Iris pigment epithelial cell (primary cell): Measurements from ENCODE around the gene DOK7.
A peak's percentile ranks its signal among the peaks of the same experiment; 100 is the strongest.

Source experiments
- DNase-seq: peaks from one replicate; pipeline ENCODE4 v3.0.0-alpha.2; 2011; ENCODE audit warnings: low read depth

The DOK7 gene

DNA sequence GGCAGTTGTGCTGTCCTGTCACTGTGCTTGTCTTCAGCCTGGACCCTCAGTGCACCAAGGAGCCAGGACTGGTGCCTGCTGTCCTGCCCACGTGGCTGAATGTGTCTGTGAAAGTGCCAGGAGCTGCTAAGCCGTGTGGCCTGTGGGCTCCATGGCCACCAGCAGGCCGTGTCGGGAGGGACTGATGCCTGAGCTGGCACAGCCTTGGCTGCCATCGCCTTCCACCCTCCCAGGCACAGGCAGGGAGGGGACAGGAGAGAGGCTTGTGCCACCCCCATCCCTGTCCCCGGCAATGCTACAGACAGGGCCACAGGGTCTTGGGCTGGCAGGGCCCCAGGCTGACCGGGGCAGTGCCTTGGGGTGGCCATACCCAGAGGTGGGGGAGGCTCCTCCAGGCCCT, 24.8 kb downstream of the DOK7 start:
- no peak for DNase-seq

DNA sequence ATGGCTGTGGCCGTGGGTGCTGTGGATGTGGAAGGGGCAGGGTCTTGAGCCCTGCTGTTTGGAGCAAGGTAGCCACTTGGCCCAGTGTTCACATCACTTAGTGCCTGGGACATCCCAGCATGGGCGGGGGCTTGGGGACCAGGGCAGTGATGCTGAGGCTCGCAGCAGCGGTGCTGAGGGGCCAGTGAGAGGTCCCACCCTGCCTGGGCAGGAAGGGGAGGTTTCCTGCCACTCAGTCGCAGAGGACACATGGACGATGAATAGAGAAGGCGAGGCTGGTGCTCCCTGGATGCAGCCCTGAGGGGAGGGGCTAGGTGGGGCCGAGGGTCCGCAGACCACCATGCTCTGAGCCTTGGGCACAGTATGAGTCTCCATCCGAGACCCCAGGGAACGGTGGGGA, 25.7 kb downstream of the DOK7 start:
- no peak for DNase-seq

DNA sequence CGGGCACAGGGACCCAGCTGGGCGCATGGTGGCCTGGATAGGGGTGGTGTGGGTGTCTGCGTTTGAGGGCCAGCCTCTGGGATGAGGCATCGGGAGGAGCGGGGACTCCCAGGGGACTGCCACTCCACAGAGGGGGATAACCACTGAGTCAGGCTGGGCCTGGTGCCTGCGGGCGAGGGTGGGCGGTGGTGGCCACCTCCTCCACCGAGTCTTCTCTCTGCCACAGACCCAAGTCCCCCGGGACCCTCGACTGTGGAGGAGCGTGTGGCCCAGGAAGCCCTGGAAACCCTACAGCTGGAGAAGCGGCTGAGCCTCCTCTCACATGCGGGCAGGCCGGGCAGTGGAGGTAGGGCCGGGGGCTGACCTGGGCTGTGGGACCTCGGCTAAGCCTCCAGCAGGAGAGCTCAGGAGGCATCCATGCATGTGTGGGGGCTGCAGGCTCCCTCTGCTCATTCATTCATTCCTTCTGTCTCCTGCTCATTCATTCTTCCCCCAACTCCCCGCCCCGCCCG, 26.4 kb downstream of the DOK7 start:
- no peak for DNase-seq

DNA sequence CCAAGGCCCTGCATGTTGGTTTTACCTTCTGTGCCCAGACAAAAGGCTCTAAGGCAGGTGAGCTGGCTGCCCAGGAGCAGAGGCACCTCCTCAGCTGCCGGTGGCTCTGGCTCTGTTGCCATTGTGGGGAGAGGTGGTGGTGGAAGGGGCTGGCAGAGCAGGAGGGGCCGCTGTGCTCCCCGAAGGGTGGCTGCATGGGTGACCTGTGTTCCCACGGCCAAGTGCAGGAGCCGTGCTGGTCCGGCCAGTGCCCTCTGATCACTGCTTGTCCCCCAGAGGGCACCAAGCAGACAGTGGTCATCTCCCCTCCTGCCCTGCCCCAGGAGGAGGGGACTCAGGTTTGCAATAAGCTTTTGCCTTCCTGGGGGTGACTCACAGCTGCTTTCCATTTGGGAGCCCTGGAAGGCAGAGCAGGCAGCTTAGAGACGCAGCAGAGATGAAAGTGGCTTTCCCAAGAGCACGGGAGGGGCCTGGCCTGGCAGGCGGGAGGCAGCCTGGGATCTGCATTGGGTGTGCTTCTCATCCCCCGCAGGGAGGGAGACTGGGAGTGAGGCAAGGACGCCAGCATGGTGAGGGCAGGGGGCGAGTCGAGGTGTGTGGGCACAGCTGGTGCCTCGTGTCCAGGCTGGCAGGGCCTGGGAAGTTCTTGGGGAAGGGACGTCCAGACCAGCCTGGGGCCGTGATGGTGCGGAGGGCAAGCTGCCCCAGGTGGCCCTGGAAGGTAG, 28.7 kb downstream of the DOK7 start:
- DNase-seq: peak; percentile 18

DNA sequence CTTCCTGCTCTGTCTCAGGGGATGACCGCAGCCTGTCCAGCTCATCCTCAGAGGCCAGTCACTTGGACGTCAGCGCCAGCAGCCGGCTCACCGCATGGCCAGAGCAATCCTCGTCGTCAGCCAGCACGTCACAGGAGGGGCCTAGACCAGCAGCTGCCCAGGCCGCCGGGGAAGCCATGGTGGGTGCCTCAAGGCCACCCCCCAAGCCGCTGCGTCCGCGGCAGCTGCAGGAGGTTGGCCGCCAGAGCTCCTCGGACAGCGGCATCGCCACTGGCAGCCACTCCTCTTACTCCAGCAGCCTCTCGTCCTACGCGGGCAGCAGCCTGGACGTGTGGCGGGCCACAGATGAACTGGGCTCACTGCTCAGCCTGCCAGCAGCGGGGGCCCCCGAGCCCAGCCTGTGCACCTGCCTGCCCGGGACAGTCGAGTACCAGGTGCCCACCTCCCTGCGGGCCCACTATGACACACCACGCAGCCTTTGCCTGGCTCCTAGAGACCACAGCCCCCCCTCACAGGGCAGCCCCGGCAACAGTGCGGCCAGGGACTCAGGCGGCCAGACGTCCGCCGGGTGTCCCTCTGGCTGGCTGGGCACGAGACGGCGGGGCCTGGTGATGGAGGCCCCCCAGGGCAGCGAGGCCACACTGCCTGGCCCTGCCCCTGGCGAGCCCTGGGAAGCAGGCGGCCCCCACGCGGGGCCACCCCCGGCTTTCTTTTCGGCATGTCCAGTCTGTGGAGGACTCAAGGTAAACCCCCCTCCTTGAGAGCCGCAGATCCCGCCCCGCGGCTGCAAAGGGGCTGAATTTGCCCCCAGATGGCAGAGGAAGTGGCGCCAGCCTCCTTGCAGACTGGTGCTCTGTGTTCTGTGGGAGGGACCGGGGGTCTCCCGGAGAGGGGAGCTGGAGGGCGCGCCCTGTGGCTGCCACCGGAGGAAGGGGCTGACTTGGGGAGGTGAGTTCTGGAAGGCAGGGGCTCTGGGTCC, 29.9 kb downstream of the DOK7 start:
- no peak for DNase-seq

DNA sequence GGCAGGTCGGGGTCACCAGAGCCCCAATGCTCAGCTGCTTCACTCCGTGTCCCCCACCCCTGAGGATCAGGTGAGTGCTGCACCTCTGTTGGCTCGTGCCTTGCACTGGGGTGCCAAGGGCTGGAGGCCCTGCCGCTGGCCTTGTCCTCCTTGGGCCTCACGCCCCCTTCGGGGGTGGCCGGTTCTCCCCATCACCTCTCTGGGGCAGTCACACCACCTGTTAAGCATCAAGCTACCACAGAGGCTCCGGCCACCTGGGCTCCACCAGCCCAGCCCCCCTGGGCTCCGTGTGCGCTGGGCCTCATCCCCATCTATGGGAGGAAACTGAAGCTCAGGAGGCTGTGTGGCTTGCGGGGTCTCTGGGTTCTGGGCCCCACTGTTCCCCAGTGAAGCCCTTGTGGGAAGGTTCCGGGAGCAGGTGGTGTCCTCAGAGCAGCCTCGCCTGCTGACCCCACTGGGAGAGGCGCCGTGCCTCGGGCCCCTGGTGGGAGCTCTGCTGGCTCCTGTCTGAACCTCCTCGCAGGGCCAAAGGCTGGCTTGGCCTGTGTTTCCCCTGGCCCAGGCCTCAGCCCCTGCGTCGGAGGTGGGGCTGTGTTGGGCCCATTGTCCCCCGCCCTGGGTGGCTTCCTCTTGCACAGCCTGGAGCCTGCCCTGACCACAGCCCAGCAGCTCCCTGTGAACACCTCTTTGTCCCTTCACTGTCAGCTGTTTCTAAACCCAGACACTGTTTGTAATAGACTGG, 30.8 kb downstream of the DOK7 start:
- no peak for DNase-seq

DNA sequence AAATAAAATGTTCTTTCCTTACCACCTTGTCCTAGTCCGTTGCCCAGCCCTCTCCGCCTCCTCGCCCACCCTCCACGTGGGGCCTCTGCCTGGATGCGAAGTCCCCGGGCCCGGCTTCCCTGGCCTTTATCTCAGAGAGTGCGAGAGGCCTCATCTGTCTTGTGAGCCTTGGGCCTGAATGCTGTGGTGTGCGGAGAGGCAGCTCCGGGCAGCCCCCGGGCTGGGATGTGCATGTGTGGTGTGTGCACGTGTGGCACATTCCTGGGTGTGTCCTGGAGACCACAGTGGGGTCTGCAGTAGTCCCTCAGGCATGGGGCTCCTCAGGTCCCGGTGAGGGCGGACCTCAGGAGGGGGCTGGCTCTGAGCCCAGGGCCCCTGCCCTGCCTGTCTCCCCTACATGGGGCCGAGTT, 31.4 kb downstream of the DOK7 start:
- no peak for DNase-seq

DNA sequence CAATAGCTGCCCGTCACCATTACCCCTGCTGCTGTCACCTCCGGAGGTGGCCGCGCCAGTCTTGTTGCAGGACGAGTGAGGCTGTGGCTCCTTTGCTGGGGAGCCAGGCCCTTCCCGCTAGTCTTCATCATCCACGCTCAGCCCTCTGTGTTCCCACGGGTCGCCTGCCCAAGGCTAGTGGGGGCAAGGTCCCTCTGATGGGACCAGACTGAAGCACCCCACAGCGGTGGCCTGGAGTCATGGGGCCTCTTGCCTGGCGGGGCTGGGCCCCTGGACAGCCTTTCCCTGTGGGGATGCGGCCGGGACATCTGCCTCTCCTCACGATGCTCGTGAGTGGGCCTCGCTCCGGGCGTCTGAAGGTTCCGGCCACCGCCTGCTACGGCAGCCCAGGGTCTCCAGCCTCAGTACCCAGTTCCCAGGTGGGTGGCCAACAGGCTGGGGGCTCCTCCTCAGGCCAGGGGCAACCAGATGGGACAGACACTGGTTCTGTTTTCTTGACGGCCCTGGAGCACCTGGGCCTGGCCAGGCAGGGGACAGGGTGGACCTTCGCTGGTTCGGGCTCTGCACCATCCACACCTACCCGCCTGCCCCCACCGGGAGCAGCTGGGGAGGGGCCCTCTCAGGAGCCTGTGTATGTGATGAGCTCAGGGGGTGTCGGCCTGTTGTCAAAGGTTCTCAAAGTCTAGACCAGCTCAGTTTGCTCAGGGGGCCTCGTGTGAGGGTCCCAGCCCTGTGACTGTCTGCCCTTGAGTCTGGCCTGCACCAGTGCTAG, 32.3 kb downstream of the DOK7 start:
- no peak for DNase-seq

DNA sequence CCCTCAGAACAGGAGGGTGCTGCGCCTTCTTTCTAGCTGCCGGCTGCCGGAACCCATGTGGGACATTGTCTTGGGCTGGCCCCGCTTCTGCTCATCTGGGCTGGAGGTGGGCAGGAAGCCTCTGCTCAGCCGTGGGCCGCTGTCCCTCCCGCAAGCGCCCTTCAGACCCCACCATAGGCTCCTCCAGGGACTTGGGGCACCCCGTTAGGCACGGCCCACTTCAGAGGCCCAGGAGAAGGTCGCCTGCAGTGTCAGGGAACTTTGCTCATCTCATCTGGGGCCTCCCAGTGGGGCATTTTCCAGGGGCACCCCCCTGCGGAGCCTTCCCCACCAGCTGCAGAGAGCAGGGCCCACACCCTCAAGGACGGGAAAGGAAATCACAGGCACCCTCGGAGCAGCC, 32.9 kb downstream of the DOK7 start:
- DNase-seq: no peak

DNA sequence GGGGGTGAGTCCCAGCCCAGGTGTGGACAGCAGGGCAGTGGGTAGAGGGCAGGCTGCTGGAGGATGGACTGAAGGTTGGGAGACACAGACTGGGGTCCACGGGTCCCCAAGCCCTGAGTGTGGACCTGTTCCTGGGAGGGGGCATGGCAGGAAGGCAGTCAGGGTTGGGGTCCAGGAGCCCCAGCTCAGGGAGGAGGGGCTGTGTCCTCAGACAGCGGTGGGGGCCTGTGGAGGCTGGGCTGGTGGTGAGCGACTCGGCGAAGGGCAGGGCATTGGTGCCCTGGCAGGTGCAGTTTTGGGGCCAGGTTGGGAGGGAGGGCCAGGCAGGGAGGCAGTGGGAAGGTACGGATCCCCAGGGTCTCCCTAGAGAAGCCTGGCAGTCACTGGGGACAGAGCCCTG, 34.0 kb downstream of the DOK7 start:
- DNase-seq: no peak

DNA sequence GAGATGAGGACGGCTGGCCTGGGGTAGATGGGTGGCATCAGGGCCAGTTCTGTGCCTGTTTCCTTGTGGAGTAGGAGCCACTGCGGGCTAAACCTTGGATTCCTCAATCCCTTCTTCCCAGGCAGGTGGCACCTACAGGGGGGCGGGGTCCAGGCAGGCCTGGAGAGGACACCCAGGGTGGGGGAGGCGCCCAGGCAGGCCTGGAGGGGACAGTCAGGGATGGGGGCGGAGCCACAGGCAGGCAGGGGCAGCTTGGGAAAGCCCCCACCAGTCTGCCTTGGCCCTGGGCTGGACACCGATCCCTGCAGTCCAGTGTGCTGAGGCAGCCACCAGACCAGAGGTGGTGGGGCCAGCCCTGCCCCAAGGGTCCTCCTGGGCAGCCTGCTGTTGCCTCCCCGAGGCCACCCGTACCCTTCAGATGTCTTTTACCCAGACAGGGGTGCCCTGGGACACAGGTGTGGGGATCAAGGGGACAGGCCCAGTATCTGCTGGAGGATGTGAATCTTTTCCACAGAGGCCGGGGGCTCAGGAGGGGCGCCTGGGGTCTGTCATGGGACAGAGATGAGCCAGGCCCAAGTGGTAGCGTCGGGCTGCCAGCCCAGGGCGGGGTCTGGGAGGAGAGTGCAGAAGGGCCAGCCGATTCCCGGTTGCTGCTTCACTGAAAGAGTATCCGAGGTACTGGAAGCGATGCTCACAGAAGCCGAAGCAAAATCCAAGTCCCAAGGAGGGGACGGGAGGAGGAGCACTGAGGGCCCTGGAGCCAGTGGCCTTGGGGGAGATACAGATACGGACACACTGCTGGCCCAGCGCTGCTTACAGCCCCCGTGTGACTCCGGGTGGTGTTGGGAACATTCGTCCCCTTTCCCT, 34.6 kb downstream of the DOK7 start:
- no peak for DNase-seq

DNA sequence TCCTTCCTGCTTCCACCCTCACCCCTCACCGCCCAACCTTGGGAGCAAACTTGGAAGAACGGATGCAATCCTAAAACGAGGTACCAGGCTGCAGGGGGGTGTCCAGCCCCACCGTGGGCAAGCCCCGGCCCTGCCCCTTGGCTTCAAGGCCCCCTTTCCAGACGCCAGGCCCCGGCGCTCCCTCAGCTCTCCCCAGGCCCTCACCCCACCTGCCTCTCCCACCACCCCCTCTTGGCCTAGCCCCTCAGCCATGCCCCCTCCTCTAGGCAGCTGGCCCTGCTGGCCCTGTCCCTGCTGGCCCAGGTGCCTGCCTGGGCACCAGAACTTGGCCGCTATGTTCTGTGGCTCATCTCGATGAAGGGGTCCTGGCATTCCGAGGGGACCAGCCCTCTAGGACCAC, 35.3 kb downstream of the DOK7 start:
- DNase-seq: no peak

DNA sequence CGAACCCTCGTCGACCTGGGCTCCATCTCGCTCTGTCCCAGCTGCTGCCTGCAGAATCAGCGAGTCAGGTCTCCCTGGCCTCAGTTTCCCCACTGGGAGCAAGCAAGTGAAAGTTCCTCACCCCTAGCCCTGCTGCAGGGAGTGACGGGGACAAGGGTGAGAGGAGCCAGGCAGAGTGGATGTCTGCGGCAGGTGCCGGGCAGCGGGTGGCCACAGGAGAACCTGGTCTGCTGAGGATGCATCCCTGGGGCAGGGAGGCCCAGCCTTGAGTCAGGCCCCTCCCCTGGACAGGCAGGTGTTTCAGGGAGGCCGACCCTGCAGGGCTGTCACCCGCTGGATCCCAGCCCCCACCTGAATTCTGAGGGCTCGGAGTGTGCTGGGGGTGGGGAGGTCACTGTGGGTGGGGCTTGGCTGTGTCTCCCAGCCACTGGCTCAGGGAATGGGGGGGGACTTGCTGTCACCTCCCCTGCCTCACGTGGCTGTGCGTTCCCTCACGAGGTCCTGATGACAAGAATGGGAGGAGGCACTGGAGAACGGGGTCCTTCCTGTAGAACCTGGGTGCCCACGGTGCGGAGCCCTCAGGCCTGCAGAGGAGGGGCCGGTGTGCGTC, 35.9 kb downstream of the DOK7 start:
- DNase-seq: no peak

DNA sequence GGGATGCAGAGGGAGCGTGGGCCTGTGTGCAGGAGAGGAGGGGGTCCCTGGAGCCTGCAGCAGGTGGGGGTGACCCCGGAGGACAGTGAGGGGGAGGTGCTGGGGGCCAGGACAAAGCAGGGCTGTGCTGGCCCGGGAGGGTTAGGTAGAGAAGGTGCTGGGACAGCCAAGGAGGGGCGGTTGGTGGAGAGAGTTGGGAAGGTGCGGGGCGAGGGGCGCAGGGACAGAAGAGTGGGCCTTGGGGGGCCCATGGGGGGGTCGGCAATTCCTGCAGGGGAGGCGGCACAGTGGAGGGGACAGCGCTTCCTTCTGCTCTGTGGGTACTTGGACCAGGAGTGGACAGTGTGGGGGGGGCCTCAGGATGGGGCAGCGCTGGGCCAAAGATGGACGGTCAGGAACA, 36.6 kb downstream of the DOK7 start:
- no peak for DNase-seq

DNA sequence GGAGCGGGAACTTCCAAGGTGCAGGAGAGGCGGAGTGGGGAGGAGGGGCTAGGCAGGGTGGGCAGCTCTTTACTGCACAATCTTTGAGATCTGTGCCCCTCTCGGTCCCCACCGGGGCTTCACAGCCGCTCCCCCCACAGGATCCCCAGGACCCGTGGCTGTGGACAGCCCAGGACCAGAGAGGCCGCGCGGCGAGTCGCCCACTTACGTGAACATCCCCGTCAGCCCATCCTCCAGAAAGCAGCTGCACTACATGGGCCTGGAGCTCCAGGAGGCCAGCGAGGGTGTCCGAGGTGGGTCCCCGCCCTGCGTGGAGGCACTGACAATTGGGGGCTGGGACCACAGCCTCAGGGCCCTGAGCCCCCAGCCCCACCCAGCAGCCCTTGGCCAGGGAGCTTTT, 37.0 kb downstream of the DOK7 start:
- no peak for DNase-seq

DNA sequence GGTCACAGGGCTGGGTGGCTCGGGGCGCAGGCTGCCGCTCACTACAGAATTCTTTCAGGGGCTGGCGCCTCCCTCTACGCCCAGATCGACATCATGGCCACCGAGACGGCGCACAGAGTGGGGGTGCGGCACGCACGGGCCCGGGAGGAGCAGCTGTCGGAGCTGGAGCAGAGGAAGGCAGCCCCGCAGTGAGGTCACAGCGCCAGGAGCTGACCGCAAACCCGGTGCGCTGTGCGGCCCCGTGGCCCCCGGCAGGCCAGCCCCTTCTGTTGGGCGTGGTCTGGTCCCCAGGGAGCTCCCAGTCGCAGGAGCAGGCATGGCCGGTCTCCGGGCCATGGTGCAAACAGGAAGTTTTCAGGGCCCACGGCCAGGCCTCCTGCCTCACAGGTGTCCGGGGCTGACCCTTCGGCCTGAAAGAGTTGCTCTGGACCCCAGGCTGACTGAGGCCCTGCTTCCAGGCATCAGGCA, 37.6 kb downstream of the DOK7 start:
- DNase-seq: no peak

DNA sequence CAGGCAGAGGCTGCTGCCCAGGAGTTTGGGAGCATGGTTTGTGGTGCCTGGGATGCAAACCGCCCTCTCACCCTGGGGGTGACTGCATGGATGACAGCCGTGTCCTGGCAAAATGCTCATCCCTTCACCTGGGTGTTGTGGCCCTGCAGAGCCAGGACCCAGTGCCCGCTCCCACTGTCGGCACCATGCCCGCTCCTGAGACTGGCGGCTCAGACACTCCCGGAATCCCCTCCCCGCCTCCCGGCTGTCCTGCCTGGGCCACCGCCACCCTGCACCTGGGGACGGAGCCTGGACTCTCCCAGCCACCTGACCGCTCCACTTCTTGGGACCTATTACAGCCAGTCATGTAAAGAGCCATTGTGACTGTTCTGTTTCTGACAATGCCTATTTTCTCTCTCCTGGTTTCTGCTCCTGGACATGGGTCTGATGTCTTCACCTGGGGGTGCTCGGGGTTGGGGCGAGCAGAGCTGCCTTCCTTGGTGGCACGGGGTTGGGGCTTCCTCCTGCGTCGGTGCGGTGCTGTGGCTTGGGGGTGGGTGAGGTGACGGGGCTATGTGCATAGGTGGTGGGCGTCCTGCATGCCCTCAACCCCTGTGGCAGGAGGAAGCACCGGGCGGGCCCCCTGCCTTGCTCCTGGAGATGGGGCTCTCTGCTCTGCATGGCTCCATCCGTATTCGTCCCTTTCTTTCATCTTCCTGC, 38.2 kb downstream of the DOK7 start:
- no peak for DNase-seq

DNA sequence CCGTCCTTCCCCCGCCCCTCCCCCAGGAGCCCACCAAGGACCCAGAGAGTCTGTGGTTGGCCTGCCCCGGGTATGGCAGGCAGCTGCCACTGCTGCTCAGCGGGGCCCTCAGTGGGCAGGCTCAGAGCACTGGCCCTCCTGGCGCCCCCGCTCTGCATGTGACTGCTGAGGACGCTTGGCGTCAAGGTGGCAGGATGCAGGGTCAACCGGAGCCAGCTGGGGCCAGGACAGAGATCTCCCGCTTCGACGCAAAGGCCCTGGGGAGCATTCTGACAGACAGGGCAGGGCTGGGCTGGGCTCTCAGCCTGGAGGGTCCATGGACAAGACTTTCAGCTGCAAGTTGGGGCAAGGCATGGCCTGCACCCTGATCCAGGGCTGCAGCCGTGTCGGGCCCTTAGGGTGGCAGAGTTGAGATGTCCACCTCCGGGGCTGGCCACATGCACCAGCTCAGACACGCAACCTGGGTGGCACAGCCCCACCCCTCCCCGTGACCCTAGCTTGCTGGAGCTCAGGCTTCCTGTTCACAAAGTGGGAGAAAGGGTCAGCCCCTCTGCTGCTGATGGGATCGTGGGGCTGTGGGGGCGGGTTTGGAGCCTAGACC, 38.8 kb downstream of the DOK7 start:
- no peak for DNase-seq
